Tibial artery (tissue), 4 donors: ENCODE results near the gene CCDC27.

ENCODE experiments used
- DNase-seq, 2 donors: peaks; one replicate each; pipeline ENCODE4 v3.0.0-alpha.2; 2019
- H3K27ac ChIP-seq, 2 donors: fragments of 200-600 bp; sonication (generic) in 1 of 2; 1 replicate in 1 of 2; 2 replicates in 1 of 2; pipeline ENCODE4 v1.5.1; 2018 to 2019; ENCODE audit warnings: mild to moderate bottlenecking in 1 of 2
- H3K27me3 ChIP-seq, 2 donors: fragments of 200-600 bp; sonication (generic) in 1 of 2; one replicate each; pipeline versions ENCODE4 v1.5.1 to v1.6.0; 2016 to 2019
- H3K36me3 ChIP-seq, 3 donors: fragments of 200-600 bp; sonication (generic) in 2 of 3; one replicate each; pipeline ENCODE4 v1.5.1; 2016 to 2019; ENCODE audit warnings: mild to moderate bottlenecking in 2 of 3
- H3K4me1 ChIP-seq, 4 donors: fragments of 200-600 bp; sonication (generic) in 2 of 4; 1 replicate in 3 of 4; 2 replicates in 1 of 4; pipeline ENCODE4 v1.5.1; 2016 to 2019
- H3K4me3 ChIP-seq, 2 donors: fragments of 200-600 bp; sonication (generic) in 1 of 2; 1 replicate in 1 of 2; 2 replicates in 1 of 2; pipeline ENCODE4 v1.5.1; 2018 to 2019; ENCODE audit warnings: mild to moderate bottlenecking in 2 of 2
- H3K9me3 ChIP-seq, 3 donors: fragments of 200-600 bp; sonication (generic) in 1 of 3; one replicate each; pipeline ENCODE4 v1.5.1; 2016 to 2019
- CTCF ChIP-seq, 2 experiments: fragments of 200-600 bp in 1 of 2; fragments of 450-650 bp in 1 of 2; IDR thresholded peaks; one replicate each; pipeline ENCODE4 v1.5.1; 2017 to 2019; ENCODE audit warnings: antibody characterized with exemption in 2 of 2, mild to moderate bottlenecking in 1 of 2, moderate library complexity in 1 of 2
- intact Hi-C: fragments of 100-400 bp; cut with DNase I; formaldehyde crosslinking; loops from one replicate; pipeline ENCODE4 v1.15.0; 2023; ENCODE audit warnings: low total_unique reads

Gene CCDC27

GRCh38 chr1:3714814-3715213, 37.4 kb upstream of the CCDC27 start:
- TF ChIP-seq CTCF (IDR thresholded peaks at IDR 0.05): no peak
- Histone ChIP-seq H3K27ac (no peak overlapping the region), H3K9me3 (no peaks in the 10 kb centered on the region), H3K36me3 (no peaks in the 10 kb centered on the region), H3K4me1 (peaks cover 0 to 4% (median 0%) of the 10 kb centered on the region in 4 donors), H3K4me3 (no peak overlapping the region), H3K27me3 (peaks cover 0 to 85% of the 10 kb centered on the region in 2 donors)
- no peak for DNase-seq
- intact Hi-C loops: loop anchor here (10.0 kb wide), 1 partner anchor 240 kb away; no protein-coding TSS in a partner anchor

GRCh38 chr1:3716351-3716750, 35.9 kb upstream of the CCDC27 start:
- Histone ChIP-seq H3K27me3 (peaks cover 0 to 72% of the 10 kb centered on the region in 2 donors), H3K36me3 (no peaks in the 10 kb centered on the region), H3K27ac (no peak overlapping the region), H3K4me3 (no peak overlapping the region), H3K4me1 (peaks cover 0 to 4% (median 0%) of the 10 kb centered on the region in 4 donors), H3K9me3 (no peaks in the 10 kb centered on the region)
- no peak for DNase-seq
- no peak for TF ChIP-seq CTCF (IDR thresholded peaks at IDR 0.05)
- intact Hi-C loops: loop anchor here (10.0 kb wide), 1 partner anchor 242 kb away; no protein-coding TSS in a partner anchor

- H3K4me3 ChIP-seq: no peak overlapping the region
- H3K36me3 ChIP-seq: no peaks in the 10 kb centered on the region
- peaks cover 0 to 65% of the 10 kb centered on the region in 2 donors for H3K27me3 ChIP-seq
- H3K9me3 ChIP-seq: no peaks in the 10 kb centered on the region
- DNase-seq: no peak
- H3K27ac ChIP-seq: no peak overlapping the region
- intact Hi-C loops: loop anchor here (10.0 kb wide), 1 partner anchor 242 kb away; no protein-coding TSS in a partner anchor
- peaks cover 0 to 4% (median 0%) of the 10 kb centered on the region in 4 donors for H3K4me1 ChIP-seq
- no peak for TF ChIP-seq CTCF (IDR thresholded peaks at IDR 0.05)
Observed at GRCh38 chr1:3717041-3717714, 35.1 kb upstream of the CCDC27 start.

- no peak for DNase-seq
- intact Hi-C loops: loop anchor here (10.0 kb wide), 1 partner anchor 243 kb away; no protein-coding TSS in a partner anchor
- Histone ChIP-seq H3K4me3 (no peak overlapping the region), H3K27ac (no peak overlapping the region), H3K36me3 (no peaks in the 10 kb centered on the region), H3K27me3 (peaks cover 0 to 57% of the 10 kb centered on the region in 2 donors), H3K4me1 (peaks cover 0 to 4% (median 0%) of the 10 kb centered on the region in 4 donors), H3K9me3 (no peaks in the 10 kb centered on the region)
- no peak for TF ChIP-seq CTCF (IDR thresholded peaks at IDR 0.05)
Observed at GRCh38 chr1:3717715-3718601, 34.3 kb upstream of the CCDC27 start.

GRCh38 chr1:3718764-3719163, 33.5 kb upstream of the CCDC27 start:
- no peak overlapping the region for H3K4me3 ChIP-seq
- intact Hi-C loops: loop anchor here (10.0 kb wide), 1 partner anchor 244 kb away; no protein-coding TSS in a partner anchor
- TF ChIP-seq CTCF (IDR thresholded peaks at IDR 0.05): no peak
- peaks cover 0 to 4% (median 0%) of the 10 kb centered on the region in 4 donors for H3K4me1 ChIP-seq
- H3K36me3 ChIP-seq: no peaks in the 10 kb centered on the region
- H3K27ac ChIP-seq: no peak overlapping the region
- H3K9me3 ChIP-seq: no peaks in the 10 kb centered on the region
- H3K27me3 ChIP-seq: peaks cover 0 to 54% of the 10 kb centered on the region in 2 donors
- DNase-seq: no peak
